GM10847 (cell line): ENCODE data around the gene FAXDC2.

Source experiments
- POLR2A ChIP-seq: IDR thresholded peaks from 2 replicates; pipeline ENCODE4 v1.6.1; 2011; ENCODE audit not compliant: insufficient read length; ENCODE audit errors: extremely low read depth

Gene FAXDC2

DNA sequence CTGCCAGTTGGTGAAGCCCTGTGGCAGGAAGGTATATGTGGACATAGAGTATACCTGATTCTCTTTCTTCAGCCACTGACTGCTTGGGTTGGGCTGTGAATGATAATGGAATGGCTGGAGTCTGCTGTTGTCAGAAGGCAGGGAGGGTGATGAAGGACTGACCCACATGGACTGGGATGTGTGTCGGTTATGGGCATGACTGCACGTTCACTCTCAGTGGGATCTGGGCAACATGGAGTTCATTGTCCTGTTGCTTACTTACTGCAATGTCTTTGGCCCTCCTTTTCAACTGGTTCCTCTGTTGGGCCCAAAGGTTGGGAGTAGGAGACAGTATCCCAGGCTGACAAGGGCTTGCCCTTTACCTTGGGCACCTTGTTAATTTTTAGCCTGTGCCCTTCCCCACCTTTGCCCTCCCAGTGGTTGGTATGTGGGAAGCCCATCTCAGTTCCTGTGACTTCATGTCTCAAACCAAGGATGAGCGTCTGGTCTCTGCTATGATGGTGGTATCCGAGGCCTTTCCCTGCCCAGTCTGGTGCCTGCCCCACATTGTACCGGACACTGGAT lies 34.6 kb downstream of the FAXDC2 start:
- no peak for TF ChIP-seq POLR2A

DNA sequence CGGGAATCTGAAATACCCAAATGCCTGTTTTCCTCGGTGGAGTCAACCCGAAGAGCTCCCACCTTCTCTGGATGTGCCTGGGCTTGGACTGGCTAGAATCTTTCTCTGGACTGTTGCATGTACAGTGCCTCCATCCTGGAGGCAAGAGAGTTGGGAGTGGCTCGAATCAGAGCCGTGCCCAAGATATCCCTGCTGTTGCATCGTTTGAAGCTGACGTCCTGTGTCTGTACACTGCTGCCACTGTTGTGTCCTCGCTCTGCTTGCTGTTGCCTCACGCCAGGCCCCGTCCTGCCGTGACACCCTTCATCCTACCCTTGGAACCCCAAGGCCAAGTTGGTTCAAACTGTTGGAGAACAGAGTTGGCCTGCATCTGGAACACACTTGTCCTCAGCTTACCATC lies 35.4 kb downstream of the FAXDC2 start:
- no peak for TF ChIP-seq POLR2A

DNA sequence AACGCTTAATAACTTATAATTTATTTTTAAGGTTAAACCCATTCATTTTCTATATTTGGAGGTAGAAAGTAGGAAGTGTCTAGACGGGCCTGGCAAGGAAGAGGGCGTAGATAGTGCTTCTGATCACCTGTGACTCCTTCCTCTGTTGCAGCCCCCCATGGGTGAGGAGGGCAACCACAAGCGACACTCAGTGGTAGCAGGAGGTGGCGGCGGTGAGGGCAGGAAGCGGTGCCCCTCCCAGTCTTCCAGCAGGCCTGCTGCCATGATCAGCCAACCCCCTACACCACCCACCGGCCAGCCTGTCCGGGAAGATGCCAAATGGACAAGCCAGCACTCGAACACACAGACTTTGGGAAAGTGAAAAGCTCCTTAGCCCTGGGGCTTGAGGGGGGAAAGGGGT lies 36.7 kb downstream of the FAXDC2 start:
- no peak for TF ChIP-seq POLR2A

DNA sequence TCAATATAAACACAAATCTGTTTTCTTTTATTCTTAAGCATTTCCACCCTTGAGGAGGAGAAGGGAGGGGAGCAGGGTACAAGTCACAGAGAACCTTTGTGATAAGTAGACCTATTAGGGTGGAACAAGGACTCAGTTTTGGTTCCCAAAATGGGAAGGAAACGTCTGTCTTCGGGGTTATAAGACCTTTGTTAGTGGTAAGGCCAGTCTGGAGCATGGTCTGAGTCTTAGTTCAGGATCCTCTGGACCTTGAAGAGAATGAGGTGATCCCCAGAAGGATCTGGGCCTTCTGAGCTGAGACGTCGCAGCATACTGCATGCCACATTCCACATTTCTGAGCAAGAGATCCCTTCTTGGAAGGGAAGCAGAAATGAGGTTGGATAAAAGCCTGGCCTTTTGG lies 37.2 kb downstream of the FAXDC2 start:
- no peak for TF ChIP-seq POLR2A

DNA sequence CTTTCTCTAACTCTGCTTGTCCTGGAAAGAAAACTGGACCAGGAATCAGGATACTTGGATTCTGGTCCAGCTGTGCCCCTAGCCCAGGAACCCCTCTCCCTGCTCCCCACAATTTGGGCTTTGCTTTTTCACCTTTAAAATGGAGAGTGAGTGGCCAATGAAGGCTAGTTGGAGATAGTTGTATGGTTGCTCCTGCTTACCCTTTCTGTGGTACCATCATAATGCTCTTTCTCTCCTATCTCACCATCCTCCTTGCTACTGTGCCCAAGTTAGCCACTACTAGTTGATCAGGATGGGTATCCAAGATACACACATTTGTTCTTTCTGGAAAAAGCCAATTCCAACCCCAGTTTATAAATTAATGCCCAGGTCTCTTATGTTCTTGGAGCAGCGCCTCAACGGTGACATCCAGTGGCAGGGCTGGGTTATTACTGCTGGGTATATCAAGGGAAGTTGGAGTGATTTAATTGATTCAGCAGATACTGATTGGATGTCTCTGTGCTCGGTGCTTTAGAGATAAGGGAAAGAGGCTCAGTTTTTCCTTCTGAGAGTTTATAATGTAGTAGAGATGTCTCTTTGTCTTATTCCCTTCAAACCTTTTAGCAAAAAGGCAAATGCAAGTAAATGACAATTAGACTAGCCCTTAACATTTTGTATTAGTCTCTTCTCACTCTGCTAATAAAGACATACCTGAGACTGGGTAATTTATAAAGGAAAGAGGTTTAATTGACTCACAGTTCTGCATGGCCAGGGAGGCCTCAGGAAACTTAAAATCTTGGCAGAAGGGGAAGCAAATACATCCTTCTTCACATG lies 38.5 kb downstream of the FAXDC2 start:
- TF ChIP-seq POLR2A = no peak

DNA sequence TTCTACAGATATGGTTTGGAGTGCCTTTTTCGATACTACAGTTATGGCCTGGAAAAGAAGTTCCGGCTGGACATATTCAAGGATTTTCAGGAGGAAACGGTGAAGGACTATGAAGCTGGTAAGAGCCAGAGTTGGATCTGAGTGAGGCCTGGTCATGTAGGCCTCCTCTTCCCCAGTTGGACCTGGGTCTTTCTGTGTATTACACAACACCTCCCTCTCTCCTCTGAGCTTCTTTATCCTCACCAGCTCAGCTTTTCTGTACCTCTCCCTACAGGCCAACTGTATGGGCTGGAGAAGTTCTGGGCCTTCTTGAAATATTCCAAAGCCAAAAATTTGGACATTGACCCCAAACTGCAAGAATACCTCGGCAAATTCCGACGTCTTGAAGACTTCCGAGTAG lies 39.2 kb downstream of the FAXDC2 start:
- TF ChIP-seq POLR2A = no peak

DNA sequence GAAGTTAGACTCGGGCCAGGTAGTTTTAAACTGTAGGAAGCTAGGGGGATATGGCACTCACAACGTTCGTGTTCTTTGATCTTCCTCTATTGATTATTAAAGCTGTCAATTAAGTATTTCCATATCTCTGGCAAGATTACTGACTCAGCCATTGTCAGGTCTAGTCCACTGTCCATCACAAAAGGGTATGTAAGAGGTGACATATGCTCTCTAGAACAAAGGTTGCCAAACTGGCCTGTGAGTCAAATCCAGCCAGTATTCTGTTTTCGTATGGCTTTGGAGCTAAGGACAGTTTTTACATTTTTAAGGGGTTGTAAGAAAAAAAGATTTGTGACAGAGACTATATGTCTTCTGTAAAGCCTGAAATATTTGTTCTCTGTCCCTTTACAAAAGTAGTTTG lies 44.2 kb downstream of the FAXDC2 start:
- TF ChIP-seq POLR2A = no peak

DNA sequence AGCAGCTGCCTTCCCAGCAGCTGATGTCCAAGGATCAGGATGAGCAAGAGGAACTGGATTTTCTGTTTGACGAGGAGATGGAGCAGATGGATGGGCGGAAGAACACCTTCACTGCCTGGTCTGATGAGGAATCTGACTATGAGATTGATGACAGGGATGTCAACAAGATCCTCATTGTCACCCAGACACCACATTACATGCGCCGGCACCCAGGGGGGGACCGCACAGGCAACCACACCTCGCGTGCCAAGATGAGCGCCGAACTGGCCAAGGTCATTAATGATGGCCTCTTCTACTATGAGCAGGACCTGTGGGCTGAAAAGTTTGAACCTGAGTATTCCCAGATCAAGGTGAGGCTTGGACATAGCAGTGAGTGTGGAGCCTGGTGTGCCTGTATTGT lies 48.4 kb downstream of the FAXDC2 start:
- TF ChIP-seq POLR2A = no peak

DNA sequence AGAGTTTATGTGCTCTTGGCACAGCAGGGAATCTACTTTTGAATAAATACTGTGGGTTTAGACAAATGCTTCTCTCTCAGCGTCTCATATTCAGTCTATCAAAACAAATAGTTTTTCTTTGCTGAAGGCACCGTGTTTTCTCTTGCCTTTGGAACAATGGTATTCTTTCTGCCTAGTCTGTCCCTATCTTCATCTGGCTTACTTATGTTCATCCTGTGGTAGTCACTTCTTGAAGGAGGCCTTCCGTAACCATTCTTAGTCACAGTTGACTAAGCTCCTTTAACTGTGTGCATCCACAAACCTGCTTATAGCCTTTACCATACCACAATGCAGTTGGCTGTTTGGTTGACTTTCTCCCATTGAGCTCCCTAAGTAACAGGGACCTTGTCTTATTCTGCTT lies 49.3 kb downstream of the FAXDC2 start:
- no peak for TF ChIP-seq POLR2A

DNA sequence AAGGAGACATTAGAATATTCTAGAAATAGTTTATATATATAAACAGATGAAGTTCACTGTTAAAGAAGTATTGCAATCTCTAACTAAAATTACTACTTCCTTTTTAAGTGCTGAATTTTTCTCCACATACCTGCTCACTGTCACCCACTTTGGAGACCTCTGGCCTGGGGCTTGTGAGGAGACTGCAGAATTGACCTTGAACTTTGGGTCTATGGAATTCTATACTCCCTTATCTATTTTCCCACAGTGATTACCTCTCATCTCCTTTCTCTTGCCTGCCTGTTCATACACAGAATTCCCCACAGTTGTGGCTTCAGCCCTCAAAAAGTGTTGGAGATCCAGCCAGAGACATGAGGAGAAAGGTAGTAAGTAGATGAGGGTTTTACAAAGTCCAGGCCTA lies 49.8 kb downstream of the FAXDC2 start:
- no peak for TF ChIP-seq POLR2A

DNA sequence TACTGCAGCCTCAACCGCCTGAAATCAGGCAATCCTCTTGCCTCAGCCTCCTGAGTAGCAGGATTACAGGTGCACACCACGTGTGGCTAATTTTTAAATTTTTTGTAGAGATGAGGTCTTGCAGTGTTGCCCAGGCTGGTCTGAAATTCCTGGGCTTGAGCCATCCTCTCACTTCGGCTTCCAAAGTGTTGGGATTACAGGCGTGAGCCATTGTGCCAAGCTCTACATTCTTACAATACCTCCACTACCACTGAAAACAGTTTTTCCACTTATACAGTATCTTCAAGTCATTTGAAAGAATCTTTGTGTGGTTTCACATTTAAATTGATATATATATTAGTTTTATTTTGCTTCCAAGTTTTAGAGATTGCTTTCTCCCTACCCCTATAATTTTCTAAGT lies 52.6 kb downstream of the FAXDC2 start:
- no peak for TF ChIP-seq POLR2A

DNA sequence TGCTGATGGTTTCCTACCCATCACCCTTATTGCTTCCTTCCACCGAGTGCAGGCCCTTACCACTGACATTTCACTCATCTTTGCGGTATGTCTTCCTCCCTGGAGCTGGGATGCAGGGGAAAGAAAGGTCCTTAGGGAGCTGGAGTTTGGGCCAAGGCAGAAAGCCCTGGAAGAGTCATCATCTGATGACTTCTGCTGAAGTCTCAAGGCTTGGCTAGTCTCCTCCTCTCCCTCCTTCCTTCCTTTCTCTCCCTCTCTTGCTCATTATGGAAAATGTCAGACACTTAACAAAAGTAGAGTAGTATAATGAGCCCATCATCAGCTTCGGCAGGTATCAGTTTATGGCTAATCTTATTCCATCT lies 55.2 kb downstream of the FAXDC2 start:
- TF ChIP-seq POLR2A = no peak

DNA sequence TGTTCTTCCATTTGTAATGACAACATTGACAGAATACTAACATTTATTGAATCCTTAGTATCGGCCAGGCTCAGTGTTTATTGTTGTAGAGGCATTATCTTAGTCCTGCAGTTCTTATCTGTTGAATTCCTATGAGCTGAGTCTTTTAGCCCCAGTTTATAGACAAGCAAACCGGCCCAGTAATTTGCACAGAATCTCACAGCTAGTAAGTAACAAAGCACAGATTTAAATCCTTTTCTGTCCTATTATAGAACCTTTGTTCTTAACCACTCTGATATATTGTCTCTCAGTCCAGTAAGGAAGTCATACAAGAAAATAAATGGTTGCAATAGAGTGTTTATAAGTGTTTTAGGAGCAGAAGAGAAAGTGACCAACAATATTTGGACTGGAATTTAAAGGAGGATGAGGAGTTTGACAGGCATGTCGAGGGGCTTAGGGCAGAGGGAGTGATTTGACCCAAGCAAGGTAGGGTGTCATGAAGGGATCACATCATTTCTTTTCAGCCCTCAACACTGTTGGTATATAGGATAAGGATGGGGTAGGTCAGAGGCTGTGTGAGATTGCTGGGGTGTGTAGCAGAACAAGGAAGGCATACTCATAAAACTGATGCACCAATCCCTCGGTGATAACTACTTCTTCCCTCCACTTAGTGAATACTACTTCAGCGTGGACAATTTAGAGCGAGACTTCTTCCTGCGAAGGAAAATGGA lies 55.7 kb downstream of the FAXDC2 start:
- TF ChIP-seq POLR2A = no peak

DNA sequence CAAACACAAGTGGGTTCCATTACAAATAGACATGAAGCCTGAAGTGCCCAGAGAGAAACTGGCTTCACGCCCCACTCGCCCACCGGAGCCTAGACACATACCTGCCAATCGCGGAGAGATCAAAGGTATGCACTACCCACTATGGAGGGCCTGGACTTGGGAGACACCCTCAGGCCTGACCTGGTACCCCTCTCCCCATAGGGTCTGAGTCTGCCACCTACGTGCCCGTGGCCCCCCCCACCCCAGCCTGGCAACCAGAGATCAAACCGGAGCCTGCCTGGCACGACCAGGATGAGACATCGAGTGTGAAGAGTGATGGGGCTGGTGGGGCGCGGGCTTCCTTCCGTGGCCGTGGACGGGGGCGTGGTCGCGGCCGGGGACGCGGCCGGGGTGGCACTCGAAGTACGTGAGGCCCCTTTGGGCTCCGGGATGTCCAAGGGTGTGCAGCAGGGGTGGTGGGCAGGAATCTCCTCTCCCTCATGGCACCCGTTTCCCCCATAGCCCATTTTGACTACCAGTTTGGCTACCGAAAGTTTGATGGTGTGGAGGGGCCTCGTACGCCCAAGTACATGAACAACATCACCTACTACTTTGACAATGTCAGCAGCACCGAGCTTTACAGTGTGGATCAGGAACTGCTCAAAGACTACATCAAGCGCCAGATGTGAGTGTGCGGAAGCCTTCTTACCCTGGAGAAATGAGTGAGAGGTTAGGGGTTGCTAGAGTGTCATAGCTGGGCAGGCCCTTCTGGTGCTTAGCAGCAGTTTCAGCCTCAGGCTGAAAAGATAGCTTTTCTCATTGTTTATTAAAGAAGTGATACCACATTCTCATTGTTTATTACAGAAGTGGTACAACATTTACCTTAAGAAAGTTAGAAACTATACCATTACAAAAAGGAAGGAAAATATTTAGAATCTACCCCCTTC lies 56.5 kb downstream of the FAXDC2 start:
- TF ChIP-seq POLR2A = no peak

DNA sequence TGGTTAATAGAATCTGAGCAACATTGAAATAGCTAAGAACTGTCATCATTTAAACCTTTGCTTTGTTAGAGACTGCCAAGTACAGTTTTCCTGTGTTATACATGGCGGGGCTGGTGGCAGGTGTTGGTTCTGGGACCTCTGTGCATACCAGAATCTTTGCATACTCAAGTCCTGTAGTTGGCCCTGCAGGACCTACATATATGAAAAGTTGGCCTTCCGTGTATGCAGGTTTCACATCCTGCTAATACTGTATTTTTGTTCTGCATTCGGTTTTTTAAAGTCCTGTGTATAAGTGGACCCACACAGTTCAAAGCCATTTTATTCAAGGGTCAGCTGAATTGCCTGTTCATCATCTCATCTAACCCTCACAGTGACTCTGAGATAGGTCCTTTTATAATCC lies 58.9 kb downstream of the FAXDC2 start:
- TF ChIP-seq POLR2A = no peak
